Brain microvascular endothelial cell (primary cell): ENCODE data around the gene COPS4.
"Not testable (repeated sequence)": the region's sequence is repeated elsewhere in the genome, so short reads cannot be mapped to it uniquely, and the experiment has no call there.

ENCODE experiments used
- DNase-seq: peaks from one replicate; pipeline ENCODE4 v3.0.0-alpha.2; 2020
- H3K27ac ChIP-seq: fragments of 250-450 bp; sonication (Bioruptor Pico); 2 replicates; pipeline ENCODE4 v1.5.1; 2020; ENCODE audit warnings: mild to moderate bottlenecking, moderate library complexity
- H3K27me3 ChIP-seq: fragments of 250-450 bp; sonication (Bioruptor Pico); replicated peaks from 2 replicates; pipeline ENCODE4 v1.5.1; 2020; ENCODE audit warnings: mild to moderate bottlenecking
- H3K36me3 ChIP-seq: fragments of 250-450 bp; sonication (Bioruptor Pico); replicated peaks from 2 replicates; pipeline ENCODE4 v1.5.1; 2020; ENCODE audit warnings: mild to moderate bottlenecking
- H3K4me3 ChIP-seq: 2 replicates; pipeline ENCODE4 v1.5.1; 2011; ENCODE audit warnings: low read depth, mild to moderate bottlenecking, control low read depth, low read length, moderate library complexity
- CTCF ChIP-seq: IDR thresholded peaks from 2 replicates; pipeline ENCODE4 v1.5.1; 2011; ENCODE audit warnings: low read depth, mild to moderate bottlenecking, moderate library complexity, low read length, control low read depth, inconsistent platforms; ENCODE audit errors: missing control alignments
- in situ Hi-C: cut with HindIII; loops from 2 replicates; pipeline ENCODE4 v1.10.0; 2017; ENCODE audit warnings: low sequenced_read_pairs, low pct_ligation_motif_present

The COPS4 gene

GRCh38 chr4:83029688-83030087 is 5.3 kb upstream of the COPS4 start:
- Histone ChIP-seq H3K27me3 (no peaks in the 10 kb centered on the region), H3K27ac (no peak overlapping the region), H3K36me3 (no peaks in the 10 kb centered on the region), H3K4me3 (no peak overlapping the region)
- no peak for TF ChIP-seq CTCF
- no peak for DNase-seq
- in situ Hi-C loops: loop anchor here (25.0 kb wide), 1 partner anchor 233 kb away; no protein-coding TSS in a partner anchor

GRCh38 chr4:83036991-83037665 is 2.1 kb downstream of the COPS4 start:
- TF ChIP-seq CTCF: no peak
- in situ Hi-C loops: loop anchor here (25.0 kb wide), 1 partner anchor 225 kb away; no protein-coding TSS in a partner anchor
- Histone ChIP-seq H3K27ac (no peak overlapping the region), H3K4me3 (no peak overlapping the region), H3K27me3 (no peaks in the 10 kb centered on the region), H3K36me3 (no peaks in the 10 kb centered on the region)
- no peak for DNase-seq

- in situ Hi-C loops: loop anchor here (25.0 kb wide), 1 partner anchor 222 kb away; no protein-coding TSS in a partner anchor
- H3K27ac ChIP-seq: no peak overlapping the region
- no peak overlapping the region for H3K4me3 ChIP-seq
- H3K27me3 ChIP-seq: no peaks in the 10 kb centered on the region
- DNase-seq: no peak
- peak; percentile 25 for TF ChIP-seq CTCF
- H3K36me3 ChIP-seq: no peaks in the 10 kb centered on the region
Measured at GRCh38 chr4:83040269-83040668, 5.3 kb downstream of the COPS4 start.

- not testable (repeated sequence) for H3K27me3 ChIP-seq, DNase-seq, H3K36me3 ChIP-seq, H3K4me3 ChIP-seq, H3K27ac ChIP-seq
- in situ Hi-C loops: loop anchor here (25.0 kb wide), 1 partner anchor 219 kb away; no protein-coding TSS in a partner anchor
Measured at GRCh38 chr4:83043157-83043556, 8.2 kb downstream of the COPS4 start.

GRCh38 chr4:83043801-83044407 is 8.9 kb downstream of the COPS4 start:
- Histone ChIP-seq H3K27me3 (no peaks in the 10 kb centered on the region), H3K27ac (no peak overlapping the region), H3K4me3 (no peak overlapping the region), H3K36me3 (no peaks in the 10 kb centered on the region)
- peak; percentile 9 for DNase-seq
- no peak for TF ChIP-seq CTCF
- in situ Hi-C loops: loop anchor here (25.0 kb wide), 1 partner anchor 218 kb away; no protein-coding TSS in a partner anchor

- H3K36me3 ChIP-seq: no peaks in the 10 kb centered on the region
- DNase-seq: no peak
- TF ChIP-seq CTCF: no peak
- no peaks in the 10 kb centered on the region for H3K27me3 ChIP-seq
- in situ Hi-C loops: loop anchor here (25.0 kb wide), 1 partner anchor 215 kb away; no protein-coding TSS in a partner anchor
- no peak overlapping the region for H3K27ac ChIP-seq
- no peak overlapping the region for H3K4me3 ChIP-seq
Measured at GRCh38 chr4:83046693-83047473, 11.9 kb downstream of the COPS4 start.

- DNase-seq, H3K36me3 ChIP-seq, H3K4me3 ChIP-seq, H3K27me3 ChIP-seq, H3K27ac ChIP-seq: not testable (repeated sequence)
- in situ Hi-C loops: loop anchor here (25.0 kb wide), 1 partner anchor 214 kb away; no protein-coding TSS in a partner anchor
Measured at GRCh38 chr4:83048781-83049180, 13.8 kb downstream of the COPS4 start.
